Vagina (tissue), 2 donors: Measurements from ENCODE around the gene ATP7A.
"Not testable (repeated sequence)": the region's sequence is repeated elsewhere in the genome, so short reads cannot be mapped to it uniquely, and the experiment has no call there.

ENCODE experiments used
- POLR2A ChIP-seq, 2 donors: fragments of 450-650 bp; IDR thresholded peaks; one replicate each; pipeline ENCODE4 v1.6.1; 2017; ENCODE audit warnings: antibody characterized with exemption in 2 of 2, mild to moderate bottlenecking in 2 of 2, moderate library complexity in 2 of 2
- POLR2AphosphoS5 ChIP-seq, 2 donors: sonication (generic); formaldehyde crosslinking; IDR thresholded peaks; one replicate each; pipeline ENCODE4 v1.9.0; 2017; ENCODE audit warnings: antibody characterized with exemption in 2 of 2, mild to moderate bottlenecking in 2 of 2, low read depth in 1 of 2; ENCODE audit not compliant: insufficient read depth in 1 of 2
- TF ChIP-seq, protein P1 (sequence below), 3 experiments: fragments of 450-650 bp in 2 of 3; fragments of 200-600 bp in 1 of 3; sonication (generic) in 1 of 3; IDR thresholded peaks; one replicate each; pipeline ENCODE4 v1.5.1; 2017 to 2019; ENCODE audit warnings: antibody characterized with exemption in 3 of 3, mild to moderate bottlenecking in 2 of 3, moderate library complexity in 2 of 3

DNA sequence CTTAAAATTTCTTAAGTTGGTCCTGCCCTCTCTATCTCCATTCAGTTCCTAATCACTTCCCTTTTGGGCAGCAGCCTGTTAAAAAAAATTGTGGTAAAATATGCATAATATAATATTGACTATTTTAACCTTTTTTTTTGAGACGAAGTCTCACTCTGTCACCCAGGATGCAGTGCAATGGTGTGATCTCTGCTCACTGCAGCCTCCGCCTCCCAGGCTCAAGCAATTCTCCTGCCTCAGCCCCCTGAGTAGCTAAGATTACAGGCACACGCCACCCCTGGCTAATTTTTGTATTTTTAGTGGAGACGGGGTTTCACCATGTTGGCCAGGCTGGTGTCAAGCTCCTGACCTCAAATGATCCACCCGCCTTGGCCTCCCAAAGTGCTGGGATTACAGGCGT is 8.9 kb downstream of the ATP7A start:
- not testable (repeated sequence) for TF ChIP-seq POLR2AphosphoS5 (IDR thresholded peaks at IDR 0.05; ENCODE audit: insufficient read depth in 1 of 2, low read depth in 1 of 2); POLR2A (IDR thresholded peaks at IDR 0.05)
- TF ChIP-seq, protein P1, sequence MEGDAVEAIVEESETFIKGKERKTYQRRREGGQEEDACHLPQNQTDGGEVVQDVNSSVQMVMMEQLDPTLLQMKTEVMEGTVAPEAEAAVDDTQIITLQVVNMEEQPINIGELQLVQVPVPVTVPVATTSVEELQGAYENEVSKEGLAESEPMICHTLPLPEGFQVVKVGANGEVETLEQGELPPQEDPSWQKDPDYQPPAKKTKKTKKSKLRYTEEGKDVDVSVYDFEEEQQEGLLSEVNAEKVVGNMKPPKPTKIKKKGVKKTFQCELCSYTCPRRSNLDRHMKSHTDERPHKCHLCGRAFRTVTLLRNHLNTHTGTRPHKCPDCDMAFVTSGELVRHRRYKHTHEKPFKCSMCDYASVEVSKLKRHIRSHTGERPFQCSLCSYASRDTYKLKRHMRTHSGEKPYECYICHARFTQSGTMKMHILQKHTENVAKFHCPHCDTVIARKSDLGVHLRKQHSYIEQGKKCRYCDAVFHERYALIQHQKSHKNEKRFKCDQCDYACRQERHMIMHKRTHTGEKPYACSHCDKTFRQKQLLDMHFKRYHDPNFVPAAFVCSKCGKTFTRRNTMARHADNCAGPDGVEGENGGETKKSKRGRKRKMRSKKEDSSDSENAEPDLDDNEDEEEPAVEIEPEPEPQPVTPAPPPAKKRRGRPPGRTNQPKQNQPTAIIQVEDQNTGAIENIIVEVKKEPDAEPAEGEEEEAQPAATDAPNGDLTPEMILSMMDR (IDR thresholded peaks at IDR 0.05): not testable (repeated sequence)
